T-helper 2 cell (primary cell): Measurements from ENCODE around the gene NT5DC1.

Experiments used
- DNase-seq, 5 experiments: peaks; one replicate each; pipeline versions ENCODE4 v3.0.0 to v3.0.0-alpha.2; 2012 to 2022

The NT5DC1 gene

DNA sequence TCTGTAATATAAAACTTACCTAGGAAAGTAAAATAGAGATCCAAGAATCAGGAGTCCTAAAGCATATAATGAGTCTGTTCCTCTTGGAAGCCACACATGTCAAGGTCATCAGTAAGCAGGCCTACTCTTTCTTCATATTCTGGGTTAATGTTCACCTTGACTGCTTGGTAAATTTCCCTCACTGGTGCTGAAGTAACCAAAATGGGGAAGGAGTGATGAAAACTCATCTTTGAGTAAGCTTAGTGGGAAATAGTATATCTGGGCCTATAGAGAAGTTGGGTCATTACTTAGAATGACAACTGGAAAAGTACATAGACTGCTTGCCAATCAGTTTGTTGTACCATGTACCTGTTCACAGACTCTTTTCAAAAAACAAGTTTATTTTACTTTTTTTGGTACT, 146.6 kb downstream of the NT5DC1 start:
- no peak for DNase-seq

DNA sequence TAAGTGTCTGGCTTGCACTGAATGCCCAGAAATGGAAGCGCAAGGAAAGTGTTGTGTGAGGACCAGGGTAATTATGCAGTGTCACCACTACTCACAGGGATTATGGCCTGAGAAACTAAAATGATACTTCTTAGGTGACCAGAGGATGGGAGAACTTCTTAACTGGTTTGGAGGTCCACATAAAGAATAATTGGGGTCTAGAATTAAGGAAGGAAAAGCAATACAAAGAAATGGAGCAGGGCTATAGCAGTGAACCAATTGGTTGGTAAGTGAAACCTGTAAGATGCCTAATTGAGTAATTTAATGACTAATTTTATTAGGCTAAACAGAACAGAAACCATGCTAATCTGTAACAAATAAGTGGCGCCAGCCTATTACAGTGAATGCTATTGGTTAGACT, 147.9 kb downstream of the NT5DC1 start:
- DNase-seq, result no peak

DNA sequence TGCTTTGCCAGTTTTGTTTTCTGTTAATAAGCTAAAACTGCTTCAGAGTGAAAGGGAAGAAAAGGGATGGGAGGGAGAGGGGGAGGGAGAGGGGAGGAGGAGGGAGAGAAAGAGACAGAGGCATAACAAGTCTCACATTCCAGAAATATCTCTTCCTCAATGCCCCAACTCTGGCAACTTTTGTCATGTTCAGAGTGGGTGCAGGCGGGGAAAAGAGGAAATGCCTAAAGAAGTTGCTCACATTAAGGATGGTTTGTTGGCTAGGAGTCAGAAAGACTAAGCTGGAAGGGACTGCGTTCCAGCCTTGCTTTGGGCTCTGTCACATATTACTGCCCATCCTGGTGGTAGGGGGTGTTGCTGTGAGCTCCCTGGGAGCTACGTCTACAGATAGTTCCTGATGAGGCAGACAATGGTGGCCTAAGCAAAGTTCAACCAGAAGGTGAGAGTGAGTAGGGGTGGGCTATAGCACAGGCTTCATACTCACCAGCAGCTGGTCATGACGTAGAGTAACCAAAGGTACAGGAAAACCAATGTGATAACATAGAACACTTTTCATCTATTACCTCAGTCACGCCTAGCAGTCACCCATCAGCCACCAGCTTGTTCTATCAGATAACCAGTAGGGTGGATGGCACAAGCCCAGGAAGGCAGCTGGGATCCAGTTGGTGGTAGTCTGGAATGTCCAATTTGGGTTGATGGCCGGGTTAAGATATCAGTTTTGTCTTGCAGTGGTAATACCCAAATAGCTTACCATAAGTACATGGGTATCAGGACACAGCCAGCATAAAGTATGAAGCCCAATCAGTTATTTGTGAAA, 151.1 kb downstream of the NT5DC1 start:
- no peak for DNase-seq

DNA sequence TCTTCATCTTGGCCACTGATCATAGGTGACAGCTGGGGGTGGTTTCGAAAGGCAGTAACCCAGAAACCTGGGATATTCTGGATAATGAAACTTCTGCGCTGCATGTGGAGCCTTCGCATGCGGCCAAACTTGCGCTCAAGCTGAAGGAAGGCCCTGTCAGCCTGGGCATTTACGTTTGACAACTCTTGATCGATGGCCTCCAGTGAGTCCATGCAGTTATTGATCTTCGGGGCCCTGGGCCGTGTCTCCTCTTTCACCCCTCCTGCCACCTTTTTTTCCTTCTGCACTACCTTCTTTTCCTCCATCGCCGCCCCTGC, 152.5 kb downstream of the NT5DC1 start:
- no peak for DNase-seq

DNA sequence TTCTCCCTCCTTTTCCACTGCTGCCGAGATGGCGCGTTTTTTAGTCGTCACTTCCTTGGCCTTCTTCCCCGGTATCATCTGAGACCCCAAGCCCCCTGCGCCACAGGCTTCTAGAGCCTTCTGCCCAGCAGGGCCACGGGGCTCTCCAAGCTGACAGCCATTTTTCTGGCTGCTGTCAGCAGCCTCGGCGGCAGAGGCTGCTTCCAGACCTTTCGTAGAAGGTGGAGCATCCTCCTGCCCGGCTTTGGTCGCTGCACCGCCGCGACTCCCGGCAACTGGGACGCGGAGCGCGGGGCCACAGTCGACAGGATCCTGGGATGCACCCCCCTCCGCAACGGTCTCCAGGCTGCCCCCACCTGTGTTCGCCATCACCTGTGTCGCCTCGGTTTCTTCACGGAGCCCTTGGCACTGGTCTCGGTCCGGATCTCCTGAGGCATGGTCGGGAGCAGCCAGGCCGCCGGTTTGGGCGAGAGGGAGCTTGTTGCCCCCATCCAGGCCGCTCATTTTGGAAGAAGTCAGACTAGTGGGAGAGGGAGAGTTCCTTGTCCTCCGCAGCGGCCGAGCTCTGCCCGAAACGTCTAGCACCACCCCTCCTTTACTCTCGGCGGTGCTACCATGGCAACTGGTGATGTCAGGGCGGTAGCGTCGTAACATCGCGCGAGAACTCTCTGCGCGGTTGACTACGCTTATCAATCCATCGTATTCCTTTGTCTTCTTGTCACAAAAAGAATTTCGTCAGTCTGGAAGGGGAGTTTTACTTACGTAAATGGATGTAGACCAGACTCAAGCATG, 153.0 kb downstream of the NT5DC1 start, which contains the start of gene TSPYL4:
TSS of gene TSPYL4 (minus strand) at position 571 of the 792 bp plus-strand sequence. CDS start at position 504, 67 bp downstream.
- peak; percentile 74 to 95 (median 90) for DNase-seq

DNA sequence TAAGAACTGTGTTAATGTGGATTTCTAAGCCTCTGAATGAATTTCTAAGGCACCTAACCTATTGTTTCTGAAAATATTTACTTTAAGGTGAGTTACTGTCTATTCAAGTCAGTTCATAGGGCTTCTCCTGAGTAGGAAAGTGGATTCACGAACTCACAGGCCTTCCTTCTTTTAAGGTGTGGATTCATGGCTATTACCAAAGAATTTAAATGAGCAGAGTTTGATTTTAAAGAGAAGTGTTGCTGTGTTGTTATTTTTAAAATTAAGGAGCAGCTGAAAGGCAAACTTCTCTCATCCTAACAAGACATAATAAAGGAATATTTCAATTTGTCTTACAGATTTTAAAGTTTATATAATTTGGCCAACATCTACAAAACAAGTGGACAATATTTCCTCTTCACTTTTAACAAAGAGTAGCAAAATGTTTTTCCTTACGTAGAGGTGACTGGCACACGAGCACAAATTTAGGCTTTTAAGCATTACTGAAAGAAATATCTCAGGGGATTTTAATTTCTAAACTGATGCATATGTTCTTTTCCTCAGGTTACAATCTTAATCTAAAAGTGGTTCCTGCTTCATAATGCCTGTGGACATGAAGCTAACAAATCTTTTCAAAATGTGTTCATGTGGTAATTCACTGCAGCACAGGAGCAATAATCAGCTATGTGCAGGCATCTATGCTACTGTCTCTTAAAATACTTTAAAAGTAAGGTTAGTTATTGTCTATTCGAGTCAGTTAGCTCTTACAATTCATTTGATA, 153.8 kb downstream of the NT5DC1 start:
- no peak for DNase-seq

DNA sequence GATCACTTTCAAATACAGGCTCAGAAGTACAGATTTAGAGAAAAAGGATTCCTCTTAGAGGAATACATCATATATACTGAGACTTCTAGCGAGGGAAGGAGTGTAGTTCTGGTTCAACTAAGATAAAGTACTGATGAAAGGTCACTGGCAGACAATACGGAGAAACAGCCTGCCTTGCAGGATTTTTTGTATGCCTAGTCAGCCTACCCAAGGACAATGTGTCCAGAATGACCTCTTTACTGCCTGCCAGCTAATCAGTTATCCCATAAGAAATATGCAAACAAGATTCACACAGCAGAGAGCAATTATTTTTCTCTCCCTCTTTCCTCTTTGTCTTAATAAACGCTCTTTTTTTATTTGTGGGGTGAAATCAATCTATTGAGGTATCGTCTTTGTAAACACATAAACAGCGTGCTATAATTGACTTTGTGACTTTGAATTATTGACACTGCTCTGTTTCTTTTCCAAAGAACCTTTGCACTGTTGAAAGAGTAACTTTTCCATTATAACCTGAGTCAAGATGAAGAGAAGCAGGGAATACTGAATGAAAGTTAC, 154.7 kb downstream of the NT5DC1 start:
- no peak for DNase-seq

DNA sequence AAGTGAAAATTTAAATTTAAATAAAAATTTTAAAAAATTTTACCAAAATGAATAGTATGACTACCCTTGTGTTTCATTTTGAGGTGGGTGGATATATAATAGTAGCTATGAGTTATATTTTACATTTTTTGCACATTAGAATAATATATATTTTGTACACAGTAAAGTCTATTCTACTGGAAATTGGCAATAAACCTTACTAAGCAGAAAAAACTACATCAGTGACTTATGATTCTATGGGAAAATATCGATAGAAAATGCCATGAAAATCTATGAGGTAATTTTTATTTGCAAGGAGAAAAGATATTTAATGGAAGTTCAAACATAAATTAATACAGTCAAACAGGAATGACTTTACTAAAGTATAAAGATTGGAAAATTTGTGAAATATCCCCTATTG, 156.0 kb downstream of the NT5DC1 start:
- no peak for DNase-seq

DNA sequence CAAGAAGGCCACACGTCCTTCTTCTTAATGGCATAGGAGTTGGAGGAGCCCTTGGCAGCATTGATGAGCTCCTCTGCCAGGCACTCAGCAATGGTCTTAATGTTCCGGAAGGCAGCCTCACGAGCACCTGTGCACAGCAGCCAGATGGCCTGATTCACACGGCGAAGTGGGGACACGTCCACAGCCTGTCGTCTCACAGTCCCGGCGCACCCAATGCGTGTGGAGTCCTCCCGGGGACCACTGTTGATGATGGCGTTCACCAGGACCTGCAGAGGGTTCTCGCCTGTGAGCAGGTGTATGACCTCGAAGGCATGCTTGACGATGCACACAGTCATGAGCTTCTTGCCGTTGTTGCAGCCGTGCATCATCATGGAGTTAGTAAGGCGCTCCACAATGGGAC, 157.9 kb downstream of the NT5DC1 start:
- no peak for DNase-seq

DNA sequence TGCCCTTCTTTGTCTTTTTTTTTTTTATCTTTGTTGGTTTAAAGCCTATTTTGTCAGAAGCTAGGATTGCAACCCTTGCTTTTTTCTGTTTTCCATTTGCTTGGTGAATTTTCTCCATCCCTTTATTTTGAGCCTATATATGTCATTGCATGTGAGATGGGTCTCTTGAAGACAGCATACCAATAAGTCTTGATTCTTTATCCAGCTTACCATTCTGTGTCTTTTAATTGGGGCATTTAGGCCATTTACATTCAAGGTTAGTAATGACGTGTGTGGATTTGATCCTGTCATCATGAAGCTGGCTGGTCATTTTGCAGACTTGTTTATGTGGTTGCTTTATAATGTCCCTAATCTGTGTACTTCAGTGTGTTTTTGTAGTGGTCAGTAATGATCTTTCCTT, 162.7 kb downstream of the NT5DC1 start:
- no peak for DNase-seq

DNA sequence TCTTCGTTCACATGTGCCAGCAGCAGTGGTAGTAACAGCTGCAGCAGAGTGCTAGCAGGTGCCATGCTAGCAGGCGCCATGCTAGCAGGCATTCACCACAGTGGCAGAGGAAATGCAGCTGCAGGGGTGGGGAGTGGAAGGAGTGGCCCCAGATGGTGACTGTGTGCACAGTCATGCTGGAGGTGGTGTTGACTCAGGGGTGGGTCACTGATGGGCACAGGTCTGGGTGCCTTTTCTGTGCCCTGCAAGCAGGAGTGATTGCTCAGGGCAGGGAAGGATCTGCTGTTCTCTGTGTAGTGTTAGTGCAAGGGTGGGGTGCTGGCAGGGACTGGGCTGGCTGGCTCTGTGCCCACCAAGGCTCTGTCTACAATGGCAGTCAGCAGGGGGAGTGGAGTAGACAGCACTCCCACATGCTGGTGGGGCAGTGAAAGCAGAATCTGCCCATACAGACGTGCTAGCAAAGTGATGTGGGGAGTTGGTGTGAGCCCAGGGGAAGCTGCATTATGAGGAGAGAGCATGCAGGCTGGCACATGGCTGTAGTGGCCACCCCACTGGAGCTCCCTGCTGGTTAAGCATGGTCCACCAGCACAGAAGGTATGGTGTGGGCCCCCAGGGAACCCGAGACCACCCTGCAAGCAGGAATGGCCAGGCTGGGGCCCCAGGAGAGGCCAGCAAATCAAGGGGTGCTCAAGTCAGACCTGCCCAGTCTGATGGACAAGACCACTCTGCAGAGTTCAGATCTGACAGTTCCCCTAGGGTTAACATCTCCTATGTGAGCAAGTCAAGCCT, 164.6 kb downstream of the NT5DC1 start:
- DNase-seq, result no peak

DNA sequence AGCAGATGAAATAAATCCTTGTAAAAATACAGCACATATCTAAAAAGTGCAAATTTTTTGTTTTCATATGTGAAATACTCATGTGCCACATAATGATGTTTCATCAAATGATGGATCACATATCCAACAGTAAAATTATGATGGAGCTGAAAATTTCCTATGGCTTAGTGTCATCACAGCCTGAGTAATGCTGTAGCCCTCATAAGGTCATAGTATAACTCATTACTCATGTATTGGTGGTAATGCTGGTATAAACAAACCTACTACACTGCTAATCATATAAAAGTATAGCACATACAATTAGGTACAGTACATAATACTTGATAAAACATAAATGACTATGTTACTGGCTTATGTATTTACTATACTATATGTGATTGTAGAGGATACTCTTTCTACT, 166.2 kb downstream of the NT5DC1 start:
- DNase-seq, result no peak

DNA sequence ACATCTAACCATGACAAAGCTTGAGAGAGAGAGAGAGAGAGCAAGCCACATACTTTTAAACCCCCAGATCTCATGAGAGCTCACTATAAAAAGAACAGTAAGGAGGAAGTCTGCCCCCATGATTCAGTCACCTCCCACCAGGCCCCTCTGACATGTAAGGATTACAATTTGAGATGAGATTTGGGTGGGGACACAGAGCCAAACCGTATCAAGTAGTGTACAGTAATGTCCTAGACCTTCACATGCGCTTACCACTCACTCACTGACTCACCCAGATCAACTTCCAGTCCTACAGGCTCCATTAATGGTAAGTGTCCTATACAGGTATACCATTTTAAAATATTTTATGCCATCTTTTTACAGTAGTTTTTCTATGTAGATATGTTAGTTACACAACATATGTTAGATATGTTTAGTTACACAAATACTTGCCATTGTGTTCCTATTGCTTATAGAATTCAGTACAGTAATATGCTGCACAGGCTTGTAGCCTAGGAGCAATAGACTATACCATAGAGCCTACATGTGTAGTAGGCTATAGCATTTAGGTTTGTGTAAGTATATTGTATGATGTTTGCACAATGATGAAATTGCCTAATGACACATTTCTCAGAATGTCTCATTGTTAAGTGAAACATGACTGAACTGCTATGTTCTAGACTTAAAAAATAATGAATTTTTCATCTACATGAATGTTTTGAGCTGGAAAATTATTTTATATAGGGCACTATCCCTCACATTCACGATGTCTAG, 167.4 kb downstream of the NT5DC1 start:
- no peak for DNase-seq

DNA sequence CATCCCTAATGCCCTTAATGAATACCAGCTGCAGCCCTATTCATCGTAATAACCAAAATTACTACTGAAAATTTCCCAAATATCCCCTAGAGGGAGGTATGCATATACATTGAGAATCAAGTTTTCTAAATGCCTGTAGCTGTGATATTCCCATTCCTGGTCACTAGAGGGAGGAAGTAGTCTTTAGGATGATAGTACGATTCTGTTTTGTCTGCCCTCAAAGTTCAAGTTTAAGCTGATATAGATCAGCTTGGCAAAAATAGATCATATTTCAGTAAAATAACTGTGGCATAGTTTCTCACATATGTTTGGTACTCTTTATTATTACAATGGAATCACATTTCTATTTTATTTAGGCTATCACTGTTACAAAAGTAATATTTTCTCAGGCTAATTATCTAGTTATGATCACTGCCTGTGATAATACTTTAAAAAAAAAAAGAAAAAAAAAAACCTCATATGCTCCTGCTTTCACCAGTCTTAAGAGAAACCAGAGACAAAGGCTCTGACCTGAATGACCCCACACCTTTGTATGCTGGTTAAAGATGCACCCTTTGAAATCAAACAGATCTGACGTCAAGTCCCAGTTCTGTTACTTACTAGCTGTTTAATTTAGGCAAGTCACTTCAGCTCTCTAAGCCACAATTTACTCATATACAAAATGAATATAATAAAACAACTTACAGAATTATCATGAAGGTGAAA, 168.1 kb downstream of the NT5DC1 start:
- peak in 2 of 5 experiments; percentile 42 to 49 for DNase-seq

DNA sequence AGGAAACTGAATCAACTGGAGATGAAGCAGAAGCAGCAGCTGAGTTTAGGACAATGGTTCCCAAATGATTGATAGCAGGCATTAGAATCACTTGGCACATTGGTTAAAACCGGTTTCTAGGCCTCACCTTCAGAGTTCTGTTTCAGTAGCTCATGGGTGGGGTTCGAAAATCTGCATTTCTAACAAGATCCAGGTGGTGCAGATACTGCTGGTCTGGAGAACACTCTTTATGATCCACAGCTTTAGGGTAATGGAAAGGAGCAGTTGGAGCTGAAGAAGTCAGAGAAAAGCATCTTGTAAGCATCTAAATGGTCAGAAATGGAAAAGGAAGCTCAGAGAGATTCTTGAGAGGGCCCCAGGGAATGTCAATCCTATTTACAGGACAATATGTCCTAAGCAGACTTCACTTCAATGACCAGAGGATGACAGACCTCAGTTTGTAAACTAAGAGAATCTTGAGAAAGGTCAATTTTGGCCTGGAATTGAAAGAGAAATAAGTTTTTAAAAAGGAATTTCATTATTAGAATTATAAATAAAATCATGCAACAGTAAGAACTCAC, 170.6 kb downstream of the NT5DC1 start:
- DNase-seq, result no peak

DNA sequence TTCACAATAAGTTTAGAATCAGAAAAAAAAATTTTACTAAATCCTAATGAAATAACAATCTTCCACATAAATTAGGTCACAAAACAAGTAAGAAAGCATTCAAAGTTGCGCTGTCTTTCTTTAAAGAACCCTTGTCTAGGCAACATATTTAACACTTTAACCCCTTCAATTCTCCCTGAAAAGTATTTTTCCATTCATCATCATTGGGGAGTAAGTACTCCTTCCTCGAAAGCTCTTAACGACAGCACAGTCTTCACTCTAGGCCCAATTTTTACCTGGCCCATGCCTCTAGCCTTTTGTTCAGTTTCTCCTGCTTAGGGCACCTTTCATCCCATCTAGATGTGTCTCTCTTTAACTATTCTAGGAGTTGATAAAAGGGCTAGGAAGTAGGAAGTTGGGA, 176.5 kb downstream of the NT5DC1 start:
- DNase-seq, result no peak

DNA sequence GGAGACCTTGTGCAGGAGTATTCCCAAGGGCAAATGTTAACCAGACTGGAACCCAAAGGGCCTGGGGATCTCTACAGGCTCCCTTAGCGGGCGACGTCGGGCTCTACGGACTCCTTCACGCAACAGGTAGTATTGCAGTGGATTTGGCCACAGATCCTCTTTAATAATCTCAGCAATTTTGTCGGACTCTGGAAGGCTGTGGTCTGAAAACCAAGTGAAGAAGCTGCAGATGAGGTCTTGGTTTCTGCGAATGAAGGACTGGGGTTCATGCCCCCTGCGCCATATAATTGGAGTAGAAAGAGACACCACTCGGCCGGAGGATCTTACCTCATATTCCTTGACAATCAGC, 177.8 kb downstream of the NT5DC1 start:
- no peak for DNase-seq

DNA sequence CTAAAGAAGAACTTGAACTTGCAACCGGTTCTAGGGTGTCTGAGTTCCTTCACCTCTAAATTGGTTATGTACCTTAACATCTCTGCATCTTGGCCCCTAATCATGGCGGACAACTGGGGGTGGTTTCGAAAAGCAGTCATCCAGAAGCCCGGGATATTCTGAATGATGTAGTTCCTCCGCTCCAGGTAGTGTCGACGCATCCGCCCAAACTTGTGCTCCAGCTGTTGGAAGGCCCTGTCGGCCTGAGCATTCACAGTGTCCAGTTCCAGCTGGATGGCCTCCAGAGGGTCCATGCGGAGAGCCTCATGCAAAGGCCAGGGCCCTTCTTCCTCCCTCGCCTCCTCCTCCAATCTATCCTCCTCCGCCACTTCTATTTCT, 178.2 kb downstream of the NT5DC1 start:
- DNase-seq, result peak in 1 of 5 experiments; percentile 16

DNA sequence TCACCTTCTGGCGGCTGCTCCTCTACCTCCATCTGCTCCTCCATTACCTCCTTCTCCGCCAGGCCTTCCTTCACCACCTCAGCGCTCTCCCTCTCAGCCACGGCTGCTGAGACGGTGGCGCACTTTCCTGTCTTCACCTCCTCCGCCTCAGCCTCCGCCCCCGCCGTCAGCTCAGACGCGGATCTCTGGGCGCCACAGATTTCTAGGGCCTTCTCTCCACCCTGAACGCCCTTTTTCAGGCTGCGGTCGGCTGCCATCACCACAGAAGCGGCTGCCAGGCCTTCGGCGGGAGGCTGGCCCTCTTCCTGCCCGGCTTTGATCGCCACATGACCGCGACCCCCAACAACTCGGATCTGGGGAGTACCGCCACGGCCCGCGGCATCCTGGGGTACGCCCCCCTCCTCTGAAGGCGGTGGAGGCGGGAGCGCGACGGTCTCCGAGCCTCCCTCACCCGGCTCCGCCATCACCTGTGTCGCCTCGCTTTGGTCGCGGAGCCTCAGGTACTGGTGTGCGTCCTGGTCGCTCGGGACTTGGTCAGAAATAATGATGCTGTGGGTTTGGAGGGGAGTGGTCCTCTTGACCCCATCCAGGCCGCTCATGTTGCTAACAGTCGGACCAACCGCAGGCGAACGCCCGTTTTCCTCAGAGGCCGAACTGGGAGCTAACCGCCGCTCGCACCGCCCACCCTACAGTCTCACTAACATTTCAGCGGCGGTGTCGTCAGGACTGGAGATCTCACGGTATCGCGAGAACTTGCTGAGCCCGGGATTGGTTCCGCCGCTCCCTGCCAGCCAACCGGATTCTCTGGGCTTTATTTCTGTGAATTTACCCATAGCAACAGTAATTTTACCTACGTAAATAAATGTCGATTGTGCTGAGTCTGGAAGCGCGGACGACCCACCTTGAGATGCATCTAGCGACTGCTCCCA, 178.8 kb downstream of the NT5DC1 start, which contains the start of gene TSPYL1:
TSS of gene TSPYL1 (minus strand) at position 699 of the 929 bp plus-strand sequence. CDS start at position 599, 100 bp downstream.
- DNase-seq, result peak; percentile 79 to 98 (median 92)
